ENCODE data around the gene SPRR1A. TPM values are rescaled to one million over a fixed set of nuclear protein-coding genes. Genes with fewer than 3 reads are reported as not detected.

The SPRR1A gene
- total and polyA plus RNA-seq, 10 of the 15 experiments (the other 5 are each of a cell fraction or from before 2014, with no cell fraction given): not detected

DNA sequence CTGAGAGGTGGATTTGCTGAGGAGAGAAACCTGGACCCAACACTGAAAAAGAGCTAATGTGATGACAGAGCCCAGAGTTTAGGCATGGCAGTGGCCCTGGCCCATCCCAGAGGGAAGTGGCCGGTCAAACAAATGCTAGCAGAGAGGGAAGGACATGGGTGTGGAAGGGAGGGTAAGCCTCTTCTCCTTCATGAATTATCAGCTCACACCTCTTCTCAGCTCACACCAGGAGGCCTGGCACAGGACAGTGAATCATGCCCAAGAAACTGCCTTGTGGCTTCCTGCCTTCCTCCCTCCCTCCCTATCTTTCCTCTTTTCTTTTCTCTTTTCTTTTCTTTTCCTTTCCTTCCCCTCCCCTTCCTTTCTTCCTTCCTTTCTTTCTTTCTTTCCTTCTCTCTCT, 16.4 kb downstream of the SPRR1A start:
- ChIA-PET RAD21 (ENCODE audit: unreplicated experiment) (no interaction called here), SMC1A (ENCODE audit: uncharacterized antibody, unreplicated experiment) (no interaction called here), CTCF (no interaction called here), POLR2A (no interaction called here)
- no peak for DNase-seq (ENCODE audit: low read depth, low spot score)
- no peak for TF ChIP-seq MEF2A (IDR thresholded peaks at IDR 0.05; ENCODE audit: insufficient read depth, low read depth, low read length)
- no peak for TF ChIP-seq ZNF687 (IDR thresholded peaks at IDR 0.05)
- TF ChIP-seq ATF2 (IDR thresholded peaks at IDR 0.05; ENCODE audit: low read length): no peak
- H3K79me2 ChIP-seq (ENCODE audit: control insufficient read depth, insufficient read depth, low read length): no peaks in the 10 kb centered on the region
- H3K36me3 ChIP-seq (ENCODE audit: control insufficient read depth in 2 of 2, insufficient read depth in 2 of 2, low read length in 1 of 2): no peaks in the 10 kb centered on the region
- no peak overlapping the region for H3K4me3 ChIP-seq
- no peak overlapping the region for H3K4me2 ChIP-seq (ENCODE audit: control insufficient read depth, insufficient read depth)
- no peaks in the 10 kb centered on the region for H3K9me3 ChIP-seq (replicated peaks; ENCODE audit: control insufficient read depth, insufficient read depth, low read length)
- no peak for ATAC-seq
- WGBS (ENCODE audit: insufficient coverage, insufficient replicate concordance, low lambda C conversion rate, missing lambda C conversion rate): 92% methylated on average over 1 of the region's 1 CpG
- H3K4me1 ChIP-seq (ENCODE audit: control insufficient read depth, insufficient read depth, low read length): no peaks in the 10 kb centered on the region
- H2AFZ ChIP-seq (ENCODE audit: control insufficient read depth, low read depth, low read length): no peak overlapping the region
- H4K20me1 ChIP-seq (ENCODE audit: control insufficient read depth, insufficient read depth): no peaks in the 10 kb centered on the region
- H3K27ac ChIP-seq (ENCODE audit: control insufficient read depth, insufficient read depth): no peak overlapping the region
- intact Hi-C loops (cut with micrococcal nuclease; ENCODE audit: unreplicated experiment) (no loop called here), in situ Hi-C loops (cut with MboI) (no loop called here)
- FAIRE-seq: no peak
- BruUV-seq (replicated peaks): no TSS peak
- no peaks in the 10 kb centered on the region; a peak in 1 of 4 replicates for H3K27me3 ChIP-seq (replicated peaks in 1 of 2; ENCODE audit: control insufficient read depth in 2 of 2, insufficient read depth in 2 of 2, low read length in 1 of 2)
- H3K9ac ChIP-seq (ENCODE audit: control insufficient read depth, insufficient read depth, low read length): no peak overlapping the region

Measured in GM12878 (cell line).